Raji (cell line): ENCODE measurements around the gene SKIC3.
A peak's percentile ranks its signal among the peaks of the same experiment; 100 is the strongest.

Source experiments
- POLR2A ChIP-seq: IDR thresholded peaks from 2 replicates; pipeline ENCODE4 v1.6.1; 2011; ENCODE audit warnings: low read depth, low read length, control low read depth; ENCODE audit not compliant: insufficient read depth

The SKIC3 gene

DNA sequence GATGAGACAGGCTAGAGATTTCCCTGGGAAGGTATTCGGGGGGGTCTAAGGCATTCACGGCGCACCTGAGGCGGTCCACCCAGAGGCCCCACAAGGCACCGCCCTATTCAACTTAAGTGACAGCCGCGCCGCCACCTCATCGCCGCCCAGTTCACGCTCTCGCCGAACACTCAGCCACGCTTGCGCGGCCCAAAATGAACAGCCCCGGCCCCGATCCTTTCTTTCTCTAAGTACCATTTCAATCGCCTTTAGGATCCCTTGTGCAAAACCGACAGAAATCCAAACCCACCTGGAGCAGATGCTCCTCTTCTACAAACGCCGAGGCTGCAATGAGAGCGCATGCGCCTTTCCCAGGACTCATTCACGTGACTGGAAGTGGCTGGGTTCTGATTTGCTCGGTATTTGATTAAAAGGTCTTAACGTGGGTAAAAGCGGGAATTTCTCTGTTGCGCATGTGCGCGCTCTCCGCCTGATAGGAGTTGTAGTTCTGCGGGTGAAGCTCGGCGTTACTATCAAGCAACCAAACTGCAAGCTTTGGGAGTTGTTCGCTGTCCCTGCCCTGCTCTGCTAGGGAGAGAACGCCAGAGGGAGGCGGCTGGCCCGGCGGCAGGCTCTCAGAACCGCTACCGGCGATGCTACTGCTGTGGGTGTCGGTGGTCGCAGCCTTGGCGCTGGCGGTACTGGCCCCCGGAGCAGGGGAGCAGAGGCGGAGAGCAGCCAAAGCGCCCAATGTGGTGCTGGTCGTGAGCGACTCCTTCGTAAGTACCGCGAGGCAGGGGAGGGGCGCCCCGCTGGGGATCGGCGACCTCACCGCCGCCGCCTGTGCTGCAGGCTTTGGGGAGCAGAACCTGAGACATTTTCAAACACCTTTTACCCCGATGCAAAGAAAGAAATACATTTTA, at the start of gene SKIC3, which contains the start of gene ARSK:
Gene SKIC3, minus strand, starts transcription at position 331 of the 902 bp plus-strand sequence. CDS start 7,827 bp downstream, outside the sequence.
Gene ARSK, plus strand, starts transcription at position 455 of the 902 bp plus-strand sequence. Its CDS starts 178 bp downstream, at position 633.
- TF ChIP-seq POLR2A: peak; percentile 81

- no peak for TF ChIP-seq POLR2A
Measured at GRCh38 chr5:95600557-95600956, 45.8 kb upstream of the SKIC3 start.

- TF ChIP-seq POLR2A: no peak
Measured at GRCh38 chr5:95599252-95599651, 44.5 kb upstream of the SKIC3 start.

GRCh38 chr5:95595289-95595931, 40.6 kb upstream of the SKIC3 start:
- TF ChIP-seq POLR2A: no peak

- TF ChIP-seq POLR2A: no peak
Measured at GRCh38 chr5:95591490-95591901, 36.7 kb upstream of the SKIC3 start.

DNA sequence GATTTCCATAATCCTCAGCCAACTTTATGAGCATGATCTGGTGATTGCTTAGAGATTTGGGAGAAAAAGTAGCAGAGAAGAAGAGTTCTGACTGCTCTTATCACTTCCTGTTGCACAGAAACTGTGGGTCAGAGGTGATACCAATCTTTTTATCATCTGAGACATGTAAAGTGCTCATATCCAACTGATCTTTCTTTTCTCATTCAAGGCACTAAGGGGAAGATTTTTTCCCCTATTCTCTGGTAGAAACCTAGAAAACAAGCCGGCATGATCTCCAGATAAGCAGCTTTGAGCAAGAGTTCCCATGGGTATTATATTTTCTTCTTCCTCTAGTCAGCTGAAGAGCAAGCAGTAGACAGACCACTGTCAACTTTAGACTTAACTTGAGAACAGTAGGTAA, 36.1 kb upstream of the SKIC3 start:
- TF ChIP-seq POLR2A: no peak

DNA sequence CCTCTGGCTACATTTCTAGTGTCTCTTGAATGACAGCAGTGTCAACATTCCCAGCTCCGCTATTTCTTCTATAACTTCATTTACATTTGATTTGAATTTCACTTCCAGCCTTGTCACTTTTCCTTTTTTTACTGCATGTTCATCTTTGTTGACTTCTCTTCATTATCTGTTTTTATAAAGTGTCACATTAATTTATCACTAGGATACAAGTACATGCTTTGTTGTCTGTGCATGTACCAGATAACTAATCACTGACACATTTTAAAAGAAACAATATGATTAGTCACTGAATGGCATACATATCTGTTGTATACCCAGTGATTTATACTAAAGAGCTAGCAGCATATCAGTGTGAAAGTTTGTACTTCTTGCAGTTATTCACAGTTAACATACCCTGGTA, 29.2 kb upstream of the SKIC3 start:
- no peak for TF ChIP-seq POLR2A

DNA sequence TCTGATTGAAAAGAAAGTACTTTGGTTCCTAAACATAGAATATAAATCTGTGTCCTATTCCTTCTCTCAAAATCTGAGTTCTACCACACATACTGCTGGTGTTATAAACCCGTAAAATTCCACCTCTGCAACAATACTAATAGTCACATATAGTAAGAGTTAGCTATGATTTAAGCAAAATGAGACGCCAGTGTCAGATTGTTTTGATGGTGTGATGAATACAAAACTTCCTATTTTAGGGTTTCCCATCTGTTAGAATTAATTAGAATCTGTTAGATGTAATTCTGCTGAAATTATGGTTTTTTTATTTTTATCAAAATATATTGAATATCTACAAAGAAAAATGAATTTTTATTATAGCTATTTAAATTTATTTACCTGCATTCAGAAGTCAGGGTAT, 26.8 kb upstream of the SKIC3 start:
- TF ChIP-seq POLR2A: no peak

- no peak for TF ChIP-seq POLR2A
Measured at GRCh38 chr5:95572016-95572415, 17.2 kb upstream of the SKIC3 start.

GRCh38 chr5:95565280-95565920, 10.6 kb upstream of the SKIC3 start:
- TF ChIP-seq POLR2A: no peak

DNA sequence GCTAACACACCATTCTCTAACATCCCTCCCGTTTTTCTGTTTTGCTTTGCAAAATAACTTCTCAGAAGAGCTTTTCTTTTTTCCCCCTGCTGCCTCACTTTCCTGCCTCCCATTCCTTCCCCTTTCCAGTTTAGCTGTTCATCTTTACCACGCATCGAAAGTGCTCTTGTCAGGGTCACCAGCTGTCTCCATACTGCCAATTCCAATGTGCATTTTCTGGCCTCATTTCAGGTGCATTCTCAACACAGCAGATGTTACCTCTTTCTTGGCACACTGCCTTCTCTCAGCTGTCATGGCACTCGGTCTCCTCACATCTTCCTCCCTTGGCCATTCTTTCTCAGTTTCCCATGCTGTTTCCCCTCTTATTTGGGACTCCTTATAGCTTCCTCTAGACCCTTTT, 9.7 kb upstream of the SKIC3 start:
- no peak for TF ChIP-seq POLR2A

DNA sequence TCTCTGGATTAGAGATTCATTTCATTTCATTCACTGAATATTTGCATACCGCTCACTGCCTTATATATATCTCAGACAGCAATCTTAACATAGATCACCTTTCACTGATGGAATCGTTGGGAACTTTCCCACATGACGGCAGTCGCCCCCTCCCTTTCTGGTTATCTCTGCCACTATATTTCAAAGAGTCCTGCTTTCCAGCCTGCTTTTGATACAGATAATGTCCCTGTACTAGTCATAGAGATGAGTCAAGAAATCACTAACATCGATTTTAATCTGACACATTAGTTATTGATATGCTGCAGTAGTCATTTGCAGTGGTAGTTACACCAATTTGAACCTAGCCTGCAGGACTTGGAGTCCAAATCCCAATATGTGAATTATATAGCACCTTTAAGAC, 8.6 kb upstream of the SKIC3 start:
- TF ChIP-seq POLR2A: no peak

- TF ChIP-seq POLR2A: no peak
Measured at GRCh38 chr5:95562282-95562681, 7.5 kb upstream of the SKIC3 start.

DNA sequence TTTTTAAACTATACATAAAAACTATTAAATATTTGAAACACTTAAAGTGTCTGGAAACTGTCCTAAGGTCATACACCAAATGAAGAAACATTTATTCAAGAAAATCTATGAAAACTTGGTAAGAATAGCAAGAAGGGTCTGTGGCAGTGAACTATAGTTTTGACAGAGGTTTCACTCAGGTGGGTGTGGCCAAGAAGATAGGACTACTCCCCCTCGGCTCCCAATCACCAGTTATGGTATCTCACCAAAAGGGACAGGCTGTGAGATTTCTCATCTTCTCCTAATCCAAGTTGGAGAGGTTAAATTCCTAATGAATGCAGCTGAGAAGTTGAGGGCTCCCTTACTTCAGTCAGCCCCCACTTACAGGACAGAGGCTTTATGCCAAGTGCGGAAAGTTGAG, 3.1 kb upstream of the SKIC3 start:
- no peak for TF ChIP-seq POLR2A

DNA sequence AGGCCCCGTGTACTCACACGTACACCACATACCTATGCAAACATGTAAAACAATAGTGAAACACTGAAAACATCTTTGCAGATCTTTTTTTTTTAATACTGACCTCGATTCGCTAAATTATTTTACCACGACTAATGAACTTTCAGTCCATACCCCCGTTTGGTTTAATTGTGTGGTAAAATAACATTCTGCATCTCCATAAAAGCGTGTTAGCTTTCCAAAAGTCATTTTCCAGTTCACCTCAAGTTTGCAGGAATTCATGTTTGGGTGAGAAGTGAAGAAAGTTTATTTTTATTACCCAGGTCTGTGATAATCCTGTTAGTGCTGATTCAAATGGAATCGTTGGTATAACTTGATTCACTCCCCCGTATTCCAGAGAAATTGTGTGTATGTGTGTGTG, 776 bp upstream of the SKIC3 start:
- TF ChIP-seq POLR2A: no peak

DNA sequence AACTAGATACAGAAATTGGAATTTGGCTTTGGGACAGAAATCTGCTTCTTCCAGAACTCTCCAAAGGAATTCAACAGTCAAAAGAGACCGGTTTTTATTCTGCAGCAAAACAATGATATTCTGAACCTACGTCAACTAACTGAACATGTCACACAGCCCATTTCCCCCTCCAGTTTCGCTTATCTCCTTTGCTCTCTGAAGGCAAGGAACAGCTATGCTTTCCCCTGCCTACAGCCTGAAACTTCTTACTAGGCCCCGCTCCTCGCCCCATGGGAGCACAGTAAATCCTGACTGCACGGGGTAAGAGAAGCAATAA, 488 bp downstream of the SKIC3 start:
- no peak for TF ChIP-seq POLR2A
